CD14-positive monocyte (primary cell): ENCODE measurements around the gene CALML3. TPM values are rescaled to one million over a fixed set of nuclear protein-coding genes. Genes with fewer than 3 reads are reported as not detected.

ENCODE experiments used
- DNase-seq, 3 donors: peaks; one replicate each; pipeline ENCODE4 v3.0.0-alpha.2; 2011 to 2022
- H2AFZ ChIP-seq: 2 replicates; pipeline ENCODE4 v1.6.0; 2012; ENCODE audit warnings: mild to moderate bottlenecking, low read depth, low read length, inconsistent platforms; ENCODE audit not compliant: insufficient read depth, poor library complexity, severe bottlenecking
- H3K27ac ChIP-seq, 2 donors: 1 replicate in 1 of 2; 2 replicates in 1 of 2; pipeline ENCODE4 v1.5.1; 2012 to 2013; ENCODE audit warnings: low read length in 2 of 2, control low read depth in 1 of 2, inconsistent platforms in 1 of 2, low read depth in 1 of 2, mild to moderate bottlenecking in 1 of 2
- H3K27me3 ChIP-seq, 2 donors: one replicate each; pipeline versions ENCODE4 v1.6.0 to v1.6.1; 2011 to 2013; ENCODE audit warnings: low read length in 2 of 2; ENCODE audit not compliant: control insufficient read depth in 2 of 2, insufficient read depth in 2 of 2
- H3K36me3 ChIP-seq, 2 donors: replicated peaks in 1 of 2; 1 replicate in 1 of 2; 2 replicates in 1 of 2; pipeline versions ENCODE4 v1.5.1 to v1.6.1; 2012 to 2013; ENCODE audit warnings: low read length in 2 of 2, control low read depth in 1 of 2, inconsistent platforms in 1 of 2, mild to moderate bottlenecking in 1 of 2; ENCODE audit not compliant: insufficient read depth in 2 of 2, control insufficient read depth in 1 of 2
- H3K4me1 ChIP-seq, 2 donors: 1 replicate in 1 of 2; 2 replicates in 1 of 2; pipeline versions ENCODE4 v1.5.1 to v1.6.1; 2012 to 2013; ENCODE audit warnings: low read length in 2 of 2, control low read depth in 1 of 2, inconsistent platforms in 1 of 2, mild to moderate bottlenecking in 1 of 2, moderate library complexity in 1 of 2; ENCODE audit not compliant: insufficient read depth in 2 of 2, control insufficient read depth in 1 of 2
- H3K4me2 ChIP-seq: replicated peaks from 2 replicates; pipeline ENCODE3; 2012; ENCODE audit warnings: low read length, moderate library complexity, mild to moderate bottlenecking; ENCODE audit not compliant: poor library complexity, severe bottlenecking; ENCODE audit errors: extremely low read depth
- H3K4me3 ChIP-seq, 3 experiments: fragments of 200-600 bp in 1 of 3; sonication (generic) in 1 of 3; replicated peaks in 1 of 3; 1 replicate in 2 of 3; 2 replicates in 1 of 3; pipeline ENCODE4 v1.5.1; 2011 to 2013; ENCODE audit warnings: low read length in 3 of 3, mild to moderate bottlenecking in 3 of 3, control low read depth in 2 of 3, low read depth in 2 of 3, inconsistent platforms in 1 of 3, moderate library complexity in 1 of 3
- H3K79me2 ChIP-seq: 2 replicates; pipeline ENCODE4 v1.6.0; 2012; ENCODE audit warnings: mild to moderate bottlenecking, control low read depth, inconsistent platforms, low read length, moderate library complexity; ENCODE audit not compliant: insufficient read depth
- H3K9ac ChIP-seq: 2 replicates; pipeline ENCODE4 v1.6.0; 2017; ENCODE audit warnings: low read length, mild to moderate bottlenecking; ENCODE audit not compliant: insufficient read depth, poor library complexity, severe bottlenecking
- H3K9me3 ChIP-seq, 2 donors: replicated peaks in 1 of 2; 1 replicate in 1 of 2; 2 replicates in 1 of 2; pipeline versions ENCODE4 v1.5.1 to v1.6.1; 2012 to 2013; ENCODE audit warnings: low read length in 2 of 2, control low read depth in 1 of 2; ENCODE audit not compliant: control insufficient read depth in 1 of 2, insufficient read depth in 1 of 2
- H4K20me1 ChIP-seq: 2 replicates; pipeline ENCODE4 v1.6.0; 2012; ENCODE audit warnings: mild to moderate bottlenecking, low read length, control low read depth, moderate library complexity; ENCODE audit not compliant: insufficient read depth
- H3K27ac Mint-ChIP-seq, 7 donors: one replicate each; pipeline ENCODE4 v1.8.0; 2020; ENCODE audit warnings: mild to moderate bottlenecking in 7 of 7, mixed read lengths in 7 of 7, moderate library complexity in 6 of 7, inconsistent platforms in 2 of 7
- H3K27me3 Mint-ChIP-seq, 3 donors: one replicate each; pipeline ENCODE4 v1.8.0; 2021 to 2022; ENCODE audit warnings: low read depth in 3 of 3, mild to moderate bottlenecking in 3 of 3, mixed read lengths in 3 of 3, moderate library complexity in 3 of 3, inconsistent platforms in 1 of 3
- H3K36me3 Mint-ChIP-seq, 2 donors: one replicate each; pipeline ENCODE4 v1.8.0; 2020; ENCODE audit warnings: mixed read lengths in 2 of 2, inconsistent platforms in 1 of 2, mild to moderate bottlenecking in 1 of 2
- H3K4me1 Mint-ChIP-seq: one replicate; pipeline ENCODE4 v1.8.0; 2020; ENCODE audit warnings: mild to moderate bottlenecking, mixed read lengths
- H3K4me3 Mint-ChIP-seq, 2 donors: one replicate each; pipeline ENCODE4 v1.8.0; 2020; ENCODE audit warnings: mild to moderate bottlenecking in 2 of 2, mixed read lengths in 2 of 2, moderate library complexity in 1 of 2
- H3K9me3 Mint-ChIP-seq, 7 donors: one replicate each; pipeline ENCODE4 v1.8.0; 2020 to 2022; ENCODE audit warnings: mixed read lengths in 7 of 7, mild to moderate bottlenecking in 6 of 7, moderate library complexity in 6 of 7, inconsistent platforms in 2 of 7
- WGBS: methylation state at CpG from one replicate; pipeline ENCODE4 v1.1.5; 2013; ENCODE audit warnings: missing lambda C conversion rate; ENCODE audit not compliant: insufficient coverage; 5-methylcytosine and 5-hydroxymethylcytosine counted together
- intact Hi-C, 2 donors: fragments of 100-400 bp; cut with micrococcal nuclease; formaldehyde crosslinking; loops; one replicate each; pipeline versions ENCODE4 v1.15.0 to v1.15.1; 2023
- polyA plus RNA-seq, 3 donors: library from polyadenylated mRNA; depleted of rRNA in 1 of 3; unstranded in 2 of 3; stranded (reverse) in 1 of 3; fragments of 300-500 nt in 2 of 3; fragments of >200 nt in 1 of 3; fragmentation: Illumina TruSeq in 2 of 3; gene quantifications; 1 replicate in 2 of 3; 2 replicates in 1 of 3; pipeline ENCODE4 v1.2.3, GENCODE V29; 2012 to 2021
- TF ChIP-seq, protein P1 (sequence below): fragments of 200-600 bp; IDR thresholded peaks from one replicate; pipeline ENCODE4 v1.8.0; 2022; ENCODE audit warnings: antibody characterized with exemption, mild to moderate bottlenecking

The CALML3 gene
- polyA plus RNA-seq, 3 donors, result not detected

DNA sequence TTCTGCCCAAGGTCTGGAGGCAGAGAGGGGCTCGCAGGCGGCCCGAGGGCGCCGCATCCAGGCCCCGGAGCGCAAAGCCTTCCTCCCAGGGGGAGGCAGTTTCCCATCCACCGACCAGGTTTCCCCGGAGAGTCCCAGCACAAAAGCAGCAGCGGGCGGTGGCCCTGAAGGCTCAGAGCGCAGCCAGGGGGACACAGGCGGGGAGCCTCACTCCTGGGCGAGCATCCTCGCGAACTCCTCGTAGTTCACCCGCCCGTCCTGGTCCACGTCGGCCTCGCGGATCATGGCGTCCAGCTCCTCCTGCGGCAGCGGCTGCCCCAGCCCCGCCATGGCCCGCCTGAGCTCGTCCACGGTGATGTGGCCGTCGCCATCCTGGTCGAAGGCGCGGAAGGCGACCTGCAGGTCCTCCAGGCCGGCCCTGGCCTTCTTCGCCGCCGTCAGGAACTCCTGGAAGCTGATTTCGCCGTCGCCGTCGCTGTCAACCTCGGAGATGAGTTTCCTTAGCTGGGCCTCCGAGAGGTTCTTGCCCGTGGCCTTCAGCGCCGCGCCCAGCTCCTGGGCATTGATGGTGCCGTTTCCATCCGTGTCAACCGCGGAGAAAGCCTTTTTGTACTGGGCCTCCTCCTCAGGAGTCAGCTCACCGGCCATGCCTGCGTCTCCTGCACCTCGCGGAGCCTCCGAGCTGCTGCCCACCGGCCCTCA is 25.8 kb upstream of the CALML3 start:
- no peaks in the 10 kb centered on the region for H3K9me3 Mint-ChIP-seq
- TF ChIP-seq, protein P1, sequence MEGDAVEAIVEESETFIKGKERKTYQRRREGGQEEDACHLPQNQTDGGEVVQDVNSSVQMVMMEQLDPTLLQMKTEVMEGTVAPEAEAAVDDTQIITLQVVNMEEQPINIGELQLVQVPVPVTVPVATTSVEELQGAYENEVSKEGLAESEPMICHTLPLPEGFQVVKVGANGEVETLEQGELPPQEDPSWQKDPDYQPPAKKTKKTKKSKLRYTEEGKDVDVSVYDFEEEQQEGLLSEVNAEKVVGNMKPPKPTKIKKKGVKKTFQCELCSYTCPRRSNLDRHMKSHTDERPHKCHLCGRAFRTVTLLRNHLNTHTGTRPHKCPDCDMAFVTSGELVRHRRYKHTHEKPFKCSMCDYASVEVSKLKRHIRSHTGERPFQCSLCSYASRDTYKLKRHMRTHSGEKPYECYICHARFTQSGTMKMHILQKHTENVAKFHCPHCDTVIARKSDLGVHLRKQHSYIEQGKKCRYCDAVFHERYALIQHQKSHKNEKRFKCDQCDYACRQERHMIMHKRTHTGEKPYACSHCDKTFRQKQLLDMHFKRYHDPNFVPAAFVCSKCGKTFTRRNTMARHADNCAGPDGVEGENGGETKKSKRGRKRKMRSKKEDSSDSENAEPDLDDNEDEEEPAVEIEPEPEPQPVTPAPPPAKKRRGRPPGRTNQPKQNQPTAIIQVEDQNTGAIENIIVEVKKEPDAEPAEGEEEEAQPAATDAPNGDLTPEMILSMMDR, result no peak
- H3K36me3 ChIP-seq, result no peaks in the 10 kb centered on the region
- no peak overlapping the region for H3K27ac Mint-ChIP-seq
- no peaks in the 10 kb centered on the region for H4K20me1 ChIP-seq
- no peaks in the 10 kb centered on the region for H3K27me3 ChIP-seq
- H3K4me2 ChIP-seq, result no peak overlapping the region
- H3K4me3 Mint-ChIP-seq, result no peak overlapping the region
- H3K9ac ChIP-seq, result no peak overlapping the region
- no peaks in the 10 kb centered on the region for H3K79me2 ChIP-seq
- no peaks in the 10 kb centered on the region for H3K4me1 Mint-ChIP-seq
- intact Hi-C loops, result no loop called here
- no peaks in the 10 kb centered on the region for H3K4me1 ChIP-seq
- H2AFZ ChIP-seq, result no peak overlapping the region
- no peak overlapping the region for H3K27ac ChIP-seq
- H3K27me3 Mint-ChIP-seq, result peaks cover 0 to 3% (median 0%) of the 10 kb centered on the region in 3 donors
- 97% methylated on average over 61 of the region's 61 CpGs for WGBS
- H3K9me3 ChIP-seq, result no peaks in the 10 kb centered on the region
- H3K4me3 ChIP-seq, result no peak overlapping the region
- DNase-seq, result no peak
- no peaks in the 10 kb centered on the region for H3K36me3 Mint-ChIP-seq

DNA sequence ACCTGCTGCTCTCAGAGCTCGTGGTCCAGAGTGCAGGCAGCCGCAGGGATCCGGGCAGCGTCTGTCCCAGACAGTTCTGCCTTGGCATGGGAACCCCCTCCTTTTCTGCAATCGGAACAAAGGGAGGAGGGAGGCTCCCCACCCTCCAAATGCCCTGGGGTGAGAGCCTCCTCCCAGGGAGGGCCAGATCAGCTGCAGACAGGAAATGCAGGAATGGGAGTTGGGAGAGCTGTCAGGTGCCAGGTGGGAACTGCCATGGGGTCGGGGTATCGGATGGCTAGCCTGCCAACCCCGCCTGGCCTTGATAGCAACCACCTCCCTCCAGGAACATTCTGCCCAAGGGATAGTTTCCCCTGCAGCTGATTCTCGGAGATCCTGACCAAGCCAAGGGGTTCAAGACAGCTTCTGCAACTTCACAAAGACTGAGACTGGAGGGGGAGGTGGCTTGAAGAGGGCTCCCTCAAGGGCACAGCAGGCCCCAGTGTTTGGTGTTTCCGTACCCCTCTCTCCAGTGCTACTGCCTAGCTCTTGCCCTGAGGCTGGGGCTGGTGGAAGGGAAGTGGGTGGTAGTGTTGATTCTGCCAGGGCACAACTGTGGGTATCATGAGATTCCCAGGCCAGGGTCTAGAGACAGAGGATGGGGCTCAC is 25.1 kb upstream of the CALML3 start, which contains the start of gene CALML5:
TSS of gene CALML5 (minus strand) at position 78 of the 648 bp plus-strand sequence. CDS start 132 bp downstream, outside the sequence.
- H2AFZ ChIP-seq, result no peak within 1 kb of the TSS
- no peaks in the 10 kb centered on the region for H3K4me1 ChIP-seq
- 92% methylated on average over 2 of the region's 10 CpGs for WGBS
- no peak within 1 kb of the TSS for H3K4me3 ChIP-seq
- no peaks in the 10 kb centered on the region for H3K9me3 ChIP-seq
- H3K36me3 ChIP-seq, result no peaks in the 10 kb centered on the region
- H3K27me3 ChIP-seq, result no peaks in the 10 kb centered on the region
- no peaks in the 10 kb centered on the region for H3K79me2 ChIP-seq
- Mint-ChIP-seq H3K4me3 (no peak within 1 kb of the TSS), H3K27ac (no peak within 1 kb of the TSS), H3K9me3 (no peaks in the 10 kb centered on the region), H3K27me3 (peaks cover 0 to 3% (median 2%) of the 10 kb centered on the region in 3 donors), H3K36me3 (no peaks in the 10 kb centered on the region), H3K4me1 (no peaks in the 10 kb centered on the region)
- no peak within 1 kb of the TSS for H3K27ac ChIP-seq
- intact Hi-C loops, result no loop called here
- TF ChIP-seq, protein P1, result no peak
- no peak within 1 kb of the TSS for H3K9ac ChIP-seq
- no peak within 1 kb of the TSS for H3K4me2 ChIP-seq
- H4K20me1 ChIP-seq, result no peaks in the 10 kb centered on the region
- DNase-seq, result no peak
